ENCODE measurements around the gene SPIRE2. TPM values are rescaled to one million over a fixed set of nuclear protein-coding genes. Genes with fewer than 3 reads are reported as not detected.

The SPIRE2 gene
- total and polyA plus RNA-seq, 12 donors = 2.8 to 14.4 (median 5.0) TPM

DNA sequence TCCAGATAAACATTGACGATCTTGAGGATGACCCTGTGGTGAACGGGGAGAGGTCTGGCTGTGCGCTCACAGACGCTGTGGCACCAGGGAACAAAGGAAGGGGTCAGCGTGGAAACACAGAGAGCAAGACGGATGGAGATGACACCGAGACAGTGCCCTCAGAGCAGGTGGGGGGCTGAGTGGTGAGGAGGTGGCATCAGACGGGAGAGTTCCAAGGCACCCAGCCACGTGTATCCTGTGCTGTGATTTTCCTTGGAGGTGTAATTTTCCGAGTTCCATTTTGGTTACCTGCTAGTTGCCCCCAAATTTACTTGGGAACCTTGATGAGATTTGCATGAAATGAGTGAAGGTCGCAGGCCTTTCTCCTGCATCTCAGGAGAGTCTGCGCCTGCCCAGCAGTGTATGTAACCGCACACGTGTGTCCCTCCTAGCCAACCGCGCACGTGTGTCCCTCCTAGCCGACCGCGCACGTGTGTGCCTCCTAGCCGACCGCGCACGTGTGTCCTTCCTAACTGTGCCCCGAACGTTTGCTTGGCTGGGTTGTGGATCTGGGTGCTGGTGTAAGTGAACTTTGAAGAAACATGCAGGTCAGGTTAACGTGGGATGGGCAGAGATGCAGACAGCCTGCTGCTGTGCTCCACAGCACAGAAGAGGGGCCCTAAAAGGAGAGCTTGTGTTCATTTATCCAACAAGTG, 55.2 kb downstream of the SPIRE2 start:
- 84 to 88% (median 85%) methylated on average over 28 of the region's 28 CpGs for WGBS, 4 donors
- TF ChIP-seq, protein P1, sequence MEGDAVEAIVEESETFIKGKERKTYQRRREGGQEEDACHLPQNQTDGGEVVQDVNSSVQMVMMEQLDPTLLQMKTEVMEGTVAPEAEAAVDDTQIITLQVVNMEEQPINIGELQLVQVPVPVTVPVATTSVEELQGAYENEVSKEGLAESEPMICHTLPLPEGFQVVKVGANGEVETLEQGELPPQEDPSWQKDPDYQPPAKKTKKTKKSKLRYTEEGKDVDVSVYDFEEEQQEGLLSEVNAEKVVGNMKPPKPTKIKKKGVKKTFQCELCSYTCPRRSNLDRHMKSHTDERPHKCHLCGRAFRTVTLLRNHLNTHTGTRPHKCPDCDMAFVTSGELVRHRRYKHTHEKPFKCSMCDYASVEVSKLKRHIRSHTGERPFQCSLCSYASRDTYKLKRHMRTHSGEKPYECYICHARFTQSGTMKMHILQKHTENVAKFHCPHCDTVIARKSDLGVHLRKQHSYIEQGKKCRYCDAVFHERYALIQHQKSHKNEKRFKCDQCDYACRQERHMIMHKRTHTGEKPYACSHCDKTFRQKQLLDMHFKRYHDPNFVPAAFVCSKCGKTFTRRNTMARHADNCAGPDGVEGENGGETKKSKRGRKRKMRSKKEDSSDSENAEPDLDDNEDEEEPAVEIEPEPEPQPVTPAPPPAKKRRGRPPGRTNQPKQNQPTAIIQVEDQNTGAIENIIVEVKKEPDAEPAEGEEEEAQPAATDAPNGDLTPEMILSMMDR (IDR thresholded peaks at IDR 0.05) = no peak
- no peak for TF ChIP-seq POLR2A (IDR thresholded peaks at IDR 0.05)

DNA sequence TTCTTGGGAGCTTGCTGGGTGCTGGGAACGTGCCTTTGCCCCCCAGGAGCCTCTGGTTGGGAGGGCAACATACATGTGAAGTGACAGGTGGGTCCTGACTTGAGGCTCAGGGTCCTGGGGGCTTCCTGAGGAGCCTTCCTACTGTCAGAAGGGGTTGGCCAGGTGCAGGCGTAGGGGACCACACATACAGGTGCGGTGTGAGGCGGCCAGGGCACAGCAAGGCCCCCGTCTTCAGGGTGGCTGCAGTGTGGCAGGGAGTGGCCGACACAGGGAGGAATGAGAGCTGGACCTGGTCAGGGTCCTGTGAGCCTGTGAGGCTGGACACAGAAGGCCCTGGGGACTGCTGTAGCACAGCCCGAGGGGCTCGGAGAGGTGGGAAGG, 55.8 kb downstream of the SPIRE2 start:
- Histone ChIP-seq H3K27me3 (no peaks in the 10 kb centered on the region), H3K9me3 (replicated peaks in 1 of 3) (no peaks in the 10 kb centered on the region), H3K27ac (no peak overlapping the region), H3K4me1 (replicated peaks in 1 of 2) (no peaks in the 10 kb centered on the region), H3K36me3 (replicated peaks in 1 of 2) (peaks cover 0 to 84% of the 10 kb centered on the region in 2 donors), H3K4me3 (no peak overlapping the region)
- TF ChIP-seq, protein P1 (IDR thresholded peaks at IDR 0.05) = no peak
- no peak for TF ChIP-seq POLR2A (IDR thresholded peaks at IDR 0.05)
- 86 to 94% (median 93%) methylated on average over 4 to 8 of the region's 8 CpGs for WGBS, 4 donors
- intact Hi-C loops (cut with DNase I) = no loop called here
- no peak for DNase-seq

More for the DNA sequence above, 55.2 kb downstream of the SPIRE2 start:
- no peaks in the 10 kb centered on the region for H3K9me3 ChIP-seq (replicated peaks in 1 of 3)
- no peaks in the 10 kb centered on the region for H3K4me1 ChIP-seq (replicated peaks in 1 of 2)
- H3K27me3 ChIP-seq = no peaks in the 10 kb centered on the region
- DNase-seq = no peak
- intact Hi-C loops (cut with DNase I) = no loop called here
- H3K4me3 ChIP-seq = no peak overlapping the region
- H3K36me3 ChIP-seq (replicated peaks in 1 of 2) = peaks cover 0 to 85% of the 10 kb centered on the region in 2 donors
- H3K27ac ChIP-seq = no peak overlapping the region

DNA sequence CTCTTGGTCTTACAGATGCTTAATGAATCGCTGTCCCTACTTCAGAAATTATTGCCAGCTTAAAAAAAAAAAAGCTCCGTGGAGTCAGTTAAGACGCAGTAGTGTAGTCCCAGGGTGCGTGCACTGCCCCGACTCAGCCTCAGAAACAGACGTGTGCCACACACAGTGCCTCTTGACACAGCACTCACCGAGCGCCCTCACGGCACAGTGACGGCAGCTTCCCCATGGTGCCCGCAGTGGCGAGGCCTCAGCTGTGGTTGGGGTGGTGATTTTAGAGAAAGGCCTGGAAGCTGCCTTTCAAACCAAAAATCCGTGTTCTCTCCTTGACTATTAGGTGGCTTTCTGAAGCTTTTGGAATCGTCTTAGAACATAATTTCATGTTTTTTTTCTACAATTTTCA, 59.0 kb downstream of the SPIRE2 start:
- peaks cover 0 to 16% of the 10 kb centered on the region in 2 donors for H3K4me1 ChIP-seq (replicated peaks in 1 of 2)
- no peak for DNase-seq
- H3K9me3 ChIP-seq (replicated peaks in 1 of 3) = no peaks in the 10 kb centered on the region
- intact Hi-C loops (cut with DNase I) = no loop called here
- H3K4me3 ChIP-seq = no peak overlapping the region
- no peak overlapping the region for H3K27ac ChIP-seq
- TF ChIP-seq POLR2A (IDR thresholded peaks at IDR 0.05) = no peak
- TF ChIP-seq, protein P1 (IDR thresholded peaks at IDR 0.05) = no peak
- WGBS, 4 donors = 93 to 95% (median 94%) methylated on average over 14 of the region's 14 CpGs
- peaks cover 0 to 91% of the 10 kb centered on the region in 2 donors for H3K36me3 ChIP-seq (replicated peaks in 1 of 2)
- no peaks in the 10 kb centered on the region for H3K27me3 ChIP-seq

DNA sequence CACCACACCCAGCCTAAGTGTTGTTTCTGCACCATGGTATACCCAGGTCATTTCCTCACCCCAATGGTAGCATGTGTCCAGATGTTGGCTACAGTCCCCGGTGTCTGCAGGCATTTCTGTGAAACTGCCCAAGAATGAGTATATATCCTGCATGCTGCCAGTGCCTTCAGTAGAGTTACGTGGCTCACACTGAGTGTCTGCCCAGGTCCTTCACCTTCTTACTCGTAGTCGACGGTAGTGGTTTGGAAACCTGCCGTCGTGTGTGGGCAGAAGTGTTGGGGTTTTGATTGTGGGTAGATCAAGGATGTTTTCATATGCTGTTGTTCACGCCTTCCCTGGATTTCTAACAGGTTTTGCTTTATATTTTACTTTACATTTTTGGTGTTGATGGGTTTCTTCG, 61.9 kb downstream of the SPIRE2 start:
- Histone ChIP-seq H3K27ac (no peak overlapping the region), H3K4me1 (replicated peaks in 1 of 2) (peaks cover 0 to 25% of the 10 kb centered on the region in 2 donors), H3K36me3 (replicated peaks in 1 of 2) (peaks cover 0 to 95% of the 10 kb centered on the region in 2 donors), H3K27me3 (no peaks in the 10 kb centered on the region), H3K9me3 (replicated peaks in 1 of 3) (no peaks in the 10 kb centered on the region), H3K4me3 (no peak overlapping the region)
- TF ChIP-seq POLR2A (IDR thresholded peaks at IDR 0.05) = no peak
- TF ChIP-seq, protein P1 (IDR thresholded peaks at IDR 0.05) = no peak
- DNase-seq = peak in 1 of 7 donors; percentile 29
- WGBS, 4 donors = 55 to 77% (median 69%) methylated on average over 8 to 9 of the region's 9 CpGs
- intact Hi-C loops (cut with DNase I) = no loop called here
